MCF 10A (cell line): ENCODE measurements around the gene FAM13A. TPM values are rescaled to one million over a fixed set of nuclear protein-coding genes. Genes with fewer than 3 reads are reported as not detected.

ENCODE experiments used
- BruUV-seq: library from RNA; stranded (reverse); fragments of 400-500 nt; replicated peaks from 2 replicates; lab custom pipeline; 2021; lab: Mats Ljungman, UMichigan
- CTCF ChIA-PET: fragments of 300-600 bp; sonication (Branson Sonifier 250); formaldehyde crosslinking; extraction: SDS; loops from one replicate; lab custom pipeline; 2021; ENCODE audit warnings: antibody characterized with exemption, inconsistent platforms; lab: Yijun Ruan, JAX
- POLR2A ChIA-PET: fragments of 300-600, 350-650 bp; sonication (Branson Sonifier 250); formaldehyde crosslinking; extraction: SDS; loops from one replicate; lab custom pipeline; 2020; ENCODE audit warnings: antibody characterized with exemption, inconsistent platforms; lab: Yijun Ruan, JAX
- DNase-seq: peaks from one replicate; pipeline ENCODE4 v3.0.0-alpha.2; 2018; ENCODE audit not compliant: unreplicated experiment
- H3K27ac Mint-ChIP-seq: one replicate; pipeline ENCODE4 v1.8.0; 2022; ENCODE audit warnings: mild to moderate bottlenecking, low read depth, mixed read lengths; ENCODE audit not compliant: unreplicated experiment
- H3K27me3 Mint-ChIP-seq: one replicate; pipeline ENCODE4 v1.8.0; 2022; ENCODE audit warnings: mixed read lengths; ENCODE audit not compliant: insufficient read depth, unreplicated experiment
- H3K36me3 Mint-ChIP-seq: one replicate; pipeline ENCODE4 v1.8.0; 2022; ENCODE audit warnings: mild to moderate bottlenecking, moderate library complexity, mixed read lengths; ENCODE audit not compliant: insufficient read depth, unreplicated experiment
- H3K4me1 Mint-ChIP-seq: one replicate; pipeline ENCODE4 v1.8.0; 2022; ENCODE audit warnings: mixed read lengths; ENCODE audit not compliant: insufficient read depth, unreplicated experiment
- H3K4me3 Mint-ChIP-seq: one replicate; pipeline ENCODE4 v1.8.0; 2022; ENCODE audit warnings: mild to moderate bottlenecking, moderate library complexity, mixed read lengths; ENCODE audit not compliant: unreplicated experiment
- H3K9me3 Mint-ChIP-seq: one replicate; pipeline ENCODE4 v1.8.0; 2022; ENCODE audit warnings: mixed read lengths; ENCODE audit not compliant: unreplicated experiment
- CTCF ChIP-seq: fragments of 200-600 bp; IDR thresholded peaks from one replicate; pipeline ENCODE4 v1.8.0; 2022; ENCODE audit warnings: antibody characterized with exemption, mild to moderate bottlenecking; ENCODE audit not compliant: unreplicated experiment
- intact Hi-C: fragments of 100-400 bp; cut with micrococcal nuclease; formaldehyde crosslinking; loops from 2 replicates; pipeline ENCODE4 v1.14.1; 2022
- total RNA-seq: library from RNA; stranded (reverse); gene quantifications from 2 replicates; pipeline ENCODE4 v1.2.3, GENCODE V29; 2022

Gene FAM13A
- total RNA-seq, 1 experiment from 2014 or later, result 11.1 TPM

- peaks cover 54% of the 10 kb centered on the region for H3K36me3 Mint-ChIP-seq
- no peaks in the 10 kb centered on the region for H3K9me3 Mint-ChIP-seq
- BruUV-seq, result no TSS peak
- intact Hi-C loops, result no loop called here
- H3K27me3 Mint-ChIP-seq, result no peaks in the 10 kb centered on the region
- POLR2A ChIA-PET, result no interaction called here
- TF ChIP-seq CTCF, result no peak
- H3K4me3 Mint-ChIP-seq, result no peak overlapping the region
- CTCF ChIA-PET, result interaction anchor here (0.7 kb wide), 1 partner anchor 44 kb away, joined by 3 read pairs; no protein-coding TSS in a partner anchor
- H3K4me1 Mint-ChIP-seq, result no peaks in the 10 kb centered on the region
- no peak for DNase-seq
- no peak overlapping the region for H3K27ac Mint-ChIP-seq
Observed at GRCh38 chr4:88750369-88750768, 306.6 kb downstream of the FAM13A start.

GRCh38 chr4:88747351-88747750 lies 309.6 kb downstream of the FAM13A start:
- no peaks in the 10 kb centered on the region for H3K4me1 Mint-ChIP-seq
- H3K27me3 Mint-ChIP-seq, result no peaks in the 10 kb centered on the region
- ChIA-PET CTCF (interaction anchor here (1.8 kb wide), 1 partner anchor 208 kb away, joined by 5 read pairs; no protein-coding TSS in a partner anchor), POLR2A (interaction anchor here (1.0 kb wide), 1 partner anchor 10 kb away, joined by 3 read pairs; no protein-coding TSS in a partner anchor)
- no peak for DNase-seq
- peaks cover 43% of the 10 kb centered on the region for H3K36me3 Mint-ChIP-seq
- H3K27ac Mint-ChIP-seq, result no peak overlapping the region
- TF ChIP-seq CTCF, result no peak
- no peaks in the 10 kb centered on the region for H3K9me3 Mint-ChIP-seq
- BruUV-seq, result no TSS peak
- intact Hi-C loops, result no loop called here
- no peak overlapping the region for H3K4me3 Mint-ChIP-seq

- ChIA-PET POLR2A (no interaction called here), CTCF (interaction anchor here (1.8 kb wide), 1 partner anchor 207 kb away, joined by 5 read pairs; no protein-coding TSS in a partner anchor)
- Mint-ChIP-seq H3K36me3 (peaks cover 38% of the 10 kb centered on the region), H3K27me3 (no peaks in the 10 kb centered on the region), H3K4me3 (no peak overlapping the region), H3K27ac (no peak overlapping the region), H3K9me3 (no peaks in the 10 kb centered on the region), H3K4me1 (no peaks in the 10 kb centered on the region)
- DNase-seq, result no peak
- no TSS peak for BruUV-seq
- intact Hi-C loops, result no loop called here
- no peak for TF ChIP-seq CTCF
Observed at GRCh38 chr4:88746206-88746605, 310.8 kb downstream of the FAM13A start.

GRCh38 chr4:88745581-88746163 lies 311.3 kb downstream of the FAM13A start:
- H3K36me3 Mint-ChIP-seq, result peaks cover 33% of the 10 kb centered on the region
- H3K4me3 Mint-ChIP-seq, result no peak overlapping the region
- H3K27ac Mint-ChIP-seq, result no peak overlapping the region
- TF ChIP-seq CTCF, result no peak
- intact Hi-C loops, result no loop called here
- H3K9me3 Mint-ChIP-seq, result no peaks in the 10 kb centered on the region
- no TSS peak for BruUV-seq
- CTCF ChIA-PET, result interaction anchor here (0.6 to 1.8 kb wide), 5 partner anchors 37 to 366 kb away, joined by 3 to 5 read pairs (median 4); partner anchors contain the start of gene TIGD2
- no peak for DNase-seq
- no peaks in the 10 kb centered on the region for H3K27me3 Mint-ChIP-seq
- no peaks in the 10 kb centered on the region for H3K4me1 Mint-ChIP-seq
- POLR2A ChIA-PET, result interaction anchor here (0.7 kb wide), 1 partner anchor 300 kb away, joined by 4 read pairs; no protein-coding TSS in a partner anchor
